ENCODE results near the gene ANKH. TPM values are rescaled to one million over a fixed set of nuclear protein-coding genes. Genes with fewer than 3 reads are reported as not detected.
A peak's percentile ranks its signal among the peaks of the same experiment; 100 is the strongest.

ANKH gene
- polyA plus RNA-seq, 1 donor (not counting 4 experiments of a cell fraction or from before 2014, with no cell fraction given): 13.8 TPM

DNA sequence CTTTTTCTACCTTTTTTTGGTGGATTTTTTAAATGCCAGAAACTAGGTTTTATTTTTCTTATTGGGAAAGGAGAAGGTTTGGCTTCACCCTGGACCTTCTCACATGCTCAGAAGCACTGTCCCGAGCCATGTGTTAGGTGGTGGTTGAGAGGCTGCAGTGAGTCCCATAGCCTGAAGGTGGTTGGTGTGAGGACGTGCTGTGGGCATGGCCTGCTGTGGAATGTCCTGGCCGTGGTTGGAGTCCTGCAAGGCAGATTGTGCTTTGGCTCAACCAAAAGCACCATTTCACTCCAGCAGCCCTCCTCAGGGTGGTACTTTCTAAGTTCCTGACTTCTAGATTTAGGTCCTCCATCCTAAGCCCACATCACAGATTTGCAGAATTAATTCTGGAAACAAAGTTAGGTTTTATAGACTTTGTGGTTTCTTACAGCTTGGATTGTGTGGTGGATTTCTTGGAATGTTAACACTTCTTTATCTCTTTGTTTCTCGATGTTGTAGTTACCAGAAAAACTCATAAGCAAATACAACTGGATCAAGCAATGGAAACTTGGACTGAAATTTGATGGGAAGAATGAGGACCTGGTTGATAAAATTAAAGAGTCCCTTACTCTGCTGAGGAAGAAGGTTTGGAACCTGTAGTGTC lies 184.4 kb downstream of the ANKH start:
- no peak overlapping the region for H3K9ac ChIP-seq (ENCODE audit: control insufficient read depth, extremely low read depth, insufficient read depth, low read length)
- H3K9me1 ChIP-seq (ENCODE audit: control insufficient read depth, extremely low read depth, insufficient read depth, low read length): no peaks in the 10 kb centered on the region
- no peak overlapping the region for H2AFZ ChIP-seq (ENCODE audit: control insufficient read depth, low read length)
- H3K4me2 ChIP-seq (ENCODE audit: control insufficient read depth, extremely low read depth, insufficient read depth, low read depth, low read length): peak overlapping the region; percentile 50
- DNase-seq (ENCODE audit: low read depth, low spot score) (no peak), FAIRE-seq (peak; percentile 43)
- H3K36me3 ChIP-seq (ENCODE audit: control insufficient read depth in 2 of 2, extremely low read depth in 1 of 2, insufficient read depth in 2 of 2, low read length in 2 of 2): peaks cover 24 to 32% of the 10 kb centered on the region in 2 experiments
- peak overlapping the region; percentile 54 for H3K27ac ChIP-seq (ENCODE audit: control insufficient read depth, insufficient read depth, low read length)
- no peak for TF ChIP-seq EZH2 (IDR thresholded peaks at IDR 0.05; ENCODE audit: low read length)
- TF ChIP-seq, protein P1, sequence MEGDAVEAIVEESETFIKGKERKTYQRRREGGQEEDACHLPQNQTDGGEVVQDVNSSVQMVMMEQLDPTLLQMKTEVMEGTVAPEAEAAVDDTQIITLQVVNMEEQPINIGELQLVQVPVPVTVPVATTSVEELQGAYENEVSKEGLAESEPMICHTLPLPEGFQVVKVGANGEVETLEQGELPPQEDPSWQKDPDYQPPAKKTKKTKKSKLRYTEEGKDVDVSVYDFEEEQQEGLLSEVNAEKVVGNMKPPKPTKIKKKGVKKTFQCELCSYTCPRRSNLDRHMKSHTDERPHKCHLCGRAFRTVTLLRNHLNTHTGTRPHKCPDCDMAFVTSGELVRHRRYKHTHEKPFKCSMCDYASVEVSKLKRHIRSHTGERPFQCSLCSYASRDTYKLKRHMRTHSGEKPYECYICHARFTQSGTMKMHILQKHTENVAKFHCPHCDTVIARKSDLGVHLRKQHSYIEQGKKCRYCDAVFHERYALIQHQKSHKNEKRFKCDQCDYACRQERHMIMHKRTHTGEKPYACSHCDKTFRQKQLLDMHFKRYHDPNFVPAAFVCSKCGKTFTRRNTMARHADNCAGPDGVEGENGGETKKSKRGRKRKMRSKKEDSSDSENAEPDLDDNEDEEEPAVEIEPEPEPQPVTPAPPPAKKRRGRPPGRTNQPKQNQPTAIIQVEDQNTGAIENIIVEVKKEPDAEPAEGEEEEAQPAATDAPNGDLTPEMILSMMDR (optimal IDR thresholded peaks at IDR 0.05 in 1 of 3, IDR thresholded peaks at IDR 0.05 in 1 of 3, conservative IDR thresholded peaks at IDR 0.05 in 1 of 3; ENCODE audit: extremely low read depth in 1 of 3, insufficient read depth in 2 of 3, low read length in 3 of 3): peak; percentile 13 to 39 (median 21)
- H3K79me2 ChIP-seq (ENCODE audit: control insufficient read depth, insufficient read depth, low read length): no peaks in the 10 kb centered on the region
- H3K4me3 ChIP-seq (ENCODE audit: control insufficient read depth in 2 of 3, extremely low read depth in 1 of 3, insufficient read depth in 2 of 3, low read depth in 1 of 3, low read length in 3 of 3): no peak overlapping the region
- H3K4me1 ChIP-seq (ENCODE audit: control insufficient read depth, extremely low read depth, insufficient read depth, low read length): peaks cover 20% of the 10 kb centered on the region
- no peaks in the 10 kb centered on the region for H3K27me3 ChIP-seq (ENCODE audit: control insufficient read depth, extremely low read depth, insufficient read depth, low read length)
- dilution Hi-C loops (cut with MboI; ENCODE audit: extremely low pct_ligation_motif_present, low sequenced_read_pairs): no loop called here
- peaks cover 2% of the 10 kb centered on the region for H3K9me3 ChIP-seq (ENCODE audit: control insufficient read depth, low read depth, low read length)
- no peaks in the 10 kb centered on the region for H4K20me1 ChIP-seq (ENCODE audit: control insufficient read depth, extremely low read depth, insufficient read depth, low read length)

DNA sequence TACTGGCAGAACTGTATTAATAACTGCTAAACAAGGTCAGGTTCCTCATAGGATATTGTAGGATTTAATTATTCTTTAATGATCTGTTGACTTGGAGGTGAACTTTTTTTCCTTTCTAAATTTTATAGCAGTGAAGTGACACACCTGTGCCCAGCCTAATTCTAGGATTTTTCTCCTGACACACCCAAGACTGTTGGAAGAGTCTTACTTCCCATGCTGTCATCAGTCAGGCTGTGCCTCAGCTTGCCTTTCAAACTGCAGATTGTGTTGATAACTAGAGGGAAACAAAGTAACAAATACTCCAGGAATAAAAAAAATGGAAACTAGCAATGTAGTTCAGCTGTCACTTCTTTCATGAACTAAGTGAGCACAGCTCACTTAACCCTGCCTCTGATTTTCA lies 185.1 kb downstream of the ANKH start:
- Histone ChIP-seq H3K36me3 (ENCODE audit: control insufficient read depth in 2 of 2, extremely low read depth in 1 of 2, insufficient read depth in 2 of 2, low read length in 2 of 2) (peaks cover 27 to 32% of the 10 kb centered on the region in 2 experiments), H3K27ac (ENCODE audit: control insufficient read depth, insufficient read depth, low read length) (peak overlapping the region; percentile 54), H3K4me3 (ENCODE audit: control insufficient read depth in 2 of 3, extremely low read depth in 1 of 3, insufficient read depth in 2 of 3, low read depth in 1 of 3, low read length in 3 of 3) (no peak overlapping the region), H3K9me3 (ENCODE audit: control insufficient read depth, low read depth, low read length) (peaks cover 2% of the 10 kb centered on the region), H3K4me1 (ENCODE audit: control insufficient read depth, extremely low read depth, insufficient read depth, low read length) (peaks cover 26% of the 10 kb centered on the region), H3K79me2 (ENCODE audit: control insufficient read depth, insufficient read depth, low read length) (no peaks in the 10 kb centered on the region), H3K9me1 (ENCODE audit: control insufficient read depth, extremely low read depth, insufficient read depth, low read length) (no peaks in the 10 kb centered on the region), H3K9ac (ENCODE audit: control insufficient read depth, extremely low read depth, insufficient read depth, low read length) (no peak overlapping the region), H4K20me1 (ENCODE audit: control insufficient read depth, extremely low read depth, insufficient read depth, low read length) (no peaks in the 10 kb centered on the region), H3K27me3 (ENCODE audit: control insufficient read depth, extremely low read depth, insufficient read depth, low read length) (no peaks in the 10 kb centered on the region), H2AFZ (ENCODE audit: control insufficient read depth, low read length) (no peak overlapping the region), H3K4me2 (ENCODE audit: control insufficient read depth, extremely low read depth, insufficient read depth, low read depth, low read length) (peak overlapping the region; percentile 50)
- dilution Hi-C loops (cut with MboI; ENCODE audit: extremely low pct_ligation_motif_present, low sequenced_read_pairs): no loop called here
- no peak for TF ChIP-seq EZH2 (IDR thresholded peaks at IDR 0.05; ENCODE audit: low read length)
- TF ChIP-seq, protein P1 (optimal IDR thresholded peaks at IDR 0.05 in 1 of 3, IDR thresholded peaks at IDR 0.05 in 1 of 3, conservative IDR thresholded peaks at IDR 0.05 in 1 of 3; ENCODE audit: extremely low read depth in 1 of 3, insufficient read depth in 2 of 3, low read length in 3 of 3): no peak
- FAIRE-seq (peak; percentile 88), DNase-seq (ENCODE audit: low read depth, low spot score) (peak; percentile 41)
